NB4 (cell line): ENCODE data around the gene COL16A1.

Source experiments
- DNase-seq: peaks from one replicate; pipeline ENCODE4 v3.0.0; 2010; ENCODE audit warnings: low read depth
- H3K4me3 ChIP-seq: one replicate; pipeline ENCODE4 v1.5.1; 2011; ENCODE audit warnings: mild to moderate bottlenecking, low read depth, low read length, moderate library complexity
- MYC ChIP-seq: IDR thresholded peaks from 2 replicates; pipeline ENCODE4 v1.6.1; 2011; ENCODE audit warnings: low read depth, low read length
- POLR2A ChIP-seq: IDR thresholded peaks from 2 replicates; pipeline ENCODE4 v1.6.1; 2011; ENCODE audit warnings: mild to moderate bottlenecking; ENCODE audit not compliant: insufficient read length; ENCODE audit errors: extremely low read depth
- TF ChIP-seq, protein P1 (sequence below): IDR thresholded peaks from one replicate; pipeline ENCODE4 v1.5.1; 2012; ENCODE audit warnings: low read depth, low read length
- TF ChIP-seq, protein P2 (sequence below): IDR thresholded peaks from 2 replicates; pipeline ENCODE4 v1.6.1; 2011; ENCODE audit warnings: low read depth, low read length

The COL16A1 gene

DNA sequence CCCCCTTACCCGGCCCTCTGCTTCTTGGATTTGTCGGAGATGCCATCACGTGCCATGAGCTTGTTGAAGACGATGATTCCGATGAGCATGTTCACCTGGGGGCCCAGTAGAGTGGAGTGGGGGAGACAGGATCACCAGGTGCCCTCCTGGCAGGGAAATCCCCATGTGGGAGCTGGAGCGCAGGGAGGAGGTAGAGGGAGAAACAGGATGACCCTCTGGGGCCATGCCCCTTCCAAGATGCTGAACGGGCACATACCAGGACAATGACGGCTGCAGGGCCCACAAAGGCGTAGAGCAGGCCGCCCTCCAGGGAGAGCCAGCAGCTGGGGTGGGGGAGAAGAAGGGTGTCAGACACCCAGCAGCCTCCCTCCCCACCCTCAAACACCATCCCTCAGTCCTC is 31.8 kb upstream of the COL16A1 start:
- TF ChIP-seq, protein P1, sequence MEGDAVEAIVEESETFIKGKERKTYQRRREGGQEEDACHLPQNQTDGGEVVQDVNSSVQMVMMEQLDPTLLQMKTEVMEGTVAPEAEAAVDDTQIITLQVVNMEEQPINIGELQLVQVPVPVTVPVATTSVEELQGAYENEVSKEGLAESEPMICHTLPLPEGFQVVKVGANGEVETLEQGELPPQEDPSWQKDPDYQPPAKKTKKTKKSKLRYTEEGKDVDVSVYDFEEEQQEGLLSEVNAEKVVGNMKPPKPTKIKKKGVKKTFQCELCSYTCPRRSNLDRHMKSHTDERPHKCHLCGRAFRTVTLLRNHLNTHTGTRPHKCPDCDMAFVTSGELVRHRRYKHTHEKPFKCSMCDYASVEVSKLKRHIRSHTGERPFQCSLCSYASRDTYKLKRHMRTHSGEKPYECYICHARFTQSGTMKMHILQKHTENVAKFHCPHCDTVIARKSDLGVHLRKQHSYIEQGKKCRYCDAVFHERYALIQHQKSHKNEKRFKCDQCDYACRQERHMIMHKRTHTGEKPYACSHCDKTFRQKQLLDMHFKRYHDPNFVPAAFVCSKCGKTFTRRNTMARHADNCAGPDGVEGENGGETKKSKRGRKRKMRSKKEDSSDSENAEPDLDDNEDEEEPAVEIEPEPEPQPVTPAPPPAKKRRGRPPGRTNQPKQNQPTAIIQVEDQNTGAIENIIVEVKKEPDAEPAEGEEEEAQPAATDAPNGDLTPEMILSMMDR = no peak
- TF ChIP-seq, protein P2, sequence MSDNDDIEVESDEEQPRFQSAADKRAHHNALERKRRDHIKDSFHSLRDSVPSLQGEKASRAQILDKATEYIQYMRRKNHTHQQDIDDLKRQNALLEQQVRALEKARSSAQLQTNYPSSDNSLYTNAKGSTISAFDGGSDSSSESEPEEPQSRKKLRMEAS = no peak
- no peak for TF ChIP-seq MYC
- TF ChIP-seq POLR2A = no peak
- DNase-seq = no peak
- no peak overlapping the region for H3K4me3 ChIP-seq

GRCh38 chr1:31734582-31735107 is 30.8 kb upstream of the COL16A1 start:
- H3K4me3 ChIP-seq = no peak overlapping the region
- TF ChIP-seq, protein P1 = no peak
- no peak for TF ChIP-seq MYC
- TF ChIP-seq, protein P2 = no peak
- TF ChIP-seq POLR2A = no peak
- no peak for DNase-seq

- H3K4me3 ChIP-seq = no peak overlapping the region
- TF ChIP-seq MYC = no peak
- TF ChIP-seq, protein P2 = no peak
- TF ChIP-seq, protein P1 = no peak
- TF ChIP-seq POLR2A = no peak
- no peak for DNase-seq
Measured at GRCh38 chr1:31733389-31734219, 29.8 kb upstream of the COL16A1 start.

- H3K4me3 ChIP-seq = no peak overlapping the region
- TF ChIP-seq, protein P2 = no peak
- DNase-seq = no peak
Measured at GRCh38 chr1:31732751-31733289, 29.0 kb upstream of the COL16A1 start.

DNA sequence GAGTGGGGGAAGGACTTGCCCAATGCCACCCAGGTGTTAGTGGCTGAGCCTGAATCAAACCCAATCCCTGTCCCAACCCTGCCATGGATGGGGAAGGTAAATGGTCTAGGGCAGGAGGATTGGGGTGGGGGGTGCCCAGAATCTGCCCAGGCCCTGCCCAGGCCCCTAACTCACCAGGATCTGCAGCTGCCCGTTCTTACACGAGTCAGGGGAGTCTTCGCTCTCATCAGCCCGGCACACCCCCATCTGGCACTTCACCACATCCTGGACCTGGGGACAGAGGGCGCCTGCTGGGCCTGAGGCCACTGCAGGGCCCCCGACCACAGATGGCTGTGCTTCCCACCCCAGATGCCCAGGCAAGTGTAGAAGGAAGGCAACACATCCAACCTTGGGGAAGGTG is 28.5 kb upstream of the COL16A1 start:
- TF ChIP-seq, protein P1 = no peak
- no peak for TF ChIP-seq MYC
- TF ChIP-seq, protein P2 = no peak
- TF ChIP-seq POLR2A = no peak
- no peak overlapping the region for H3K4me3 ChIP-seq
- DNase-seq = no peak

DNA sequence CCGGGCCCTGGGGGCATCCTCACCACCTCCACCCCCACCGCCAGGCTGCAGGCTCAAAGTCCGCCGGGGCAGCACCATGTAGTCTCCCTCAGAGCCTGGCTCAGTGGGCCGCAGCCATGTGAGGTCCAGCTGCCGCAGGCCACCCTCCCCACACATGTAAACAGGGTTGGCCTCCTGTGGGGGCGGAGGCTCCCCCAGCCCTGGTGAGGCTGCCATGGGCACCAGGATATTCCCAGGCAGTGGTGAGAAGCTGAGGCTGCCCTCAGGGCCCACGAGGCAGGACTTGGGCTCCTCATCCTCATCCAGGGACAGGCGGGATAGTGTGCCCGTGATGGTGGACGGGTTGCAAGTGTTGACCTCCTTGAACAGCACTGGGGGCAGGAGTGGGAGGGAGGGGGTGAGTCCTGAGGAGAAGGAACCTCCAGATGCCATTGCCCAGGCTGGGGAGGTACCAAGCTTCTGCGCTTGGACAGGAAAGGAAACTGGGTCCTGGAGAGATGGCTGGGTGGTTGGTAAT is 27.3 kb upstream of the COL16A1 start:
- H3K4me3 ChIP-seq = no peak overlapping the region
- TF ChIP-seq, protein P1 = no peak
- TF ChIP-seq, protein P2 = no peak
- TF ChIP-seq POLR2A = no peak
- no peak for TF ChIP-seq MYC
- no peak for DNase-seq
